HEK293 (cell line): ENCODE data around the gene PDE4D.

Experiments
- GLI2 ChIP-seq: fragments of 450-650 bp; formaldehyde crosslinking; IDR thresholded peaks from 2 replicates; pipeline ENCODE4; 2017; ENCODE audit warnings: missing biosample characterization, missing genetic modification characterization, low read depth, borderline replicate concordance
- HOXC10 ChIP-seq: sonication (generic); formaldehyde crosslinking; IDR thresholded peaks from 2 replicates; pipeline ENCODE4 v1.8.1; 2023; ENCODE audit warnings: mild to moderate bottlenecking, missing genetic modification reagents
- IKZF3 ChIP-seq: fragments of 450-650 bp; IDR thresholded peaks from 2 replicates; pipeline ENCODE4 v1.5.0; 2018; ENCODE audit warnings: missing biosample characterization, mild to moderate bottlenecking, missing genetic modification characterization, moderate library complexity
- KLF10 ChIP-seq: fragments of 450-650 bp; IDR thresholded peaks from 2 replicates; pipeline ENCODE4 v1.5.1; 2018; ENCODE audit warnings: missing biosample characterization, mild to moderate bottlenecking, missing genetic modification characterization
- KLF9 ChIP-seq: fragments of 450-650 bp; formaldehyde crosslinking; IDR thresholded peaks from 2 replicates; pipeline ENCODE4 v1.5.1; 2016; ENCODE audit warnings: missing biosample characterization, missing genetic modification characterization, low read depth
- MEIS1 ChIP-seq: sonication (generic); formaldehyde crosslinking; IDR thresholded peaks from 2 replicates; pipeline ENCODE4 v1.8.1; 2022; ENCODE audit warnings: missing genetic modification reagents, mild to moderate bottlenecking, borderline replicate concordance
- MZF1 ChIP-seq: fragments of 450-650 bp; formaldehyde crosslinking; IDR thresholded peaks from 2 replicates; pipeline ENCODE4 v1.5.1; 2017; ENCODE audit warnings: missing biosample characterization, missing genetic modification characterization, borderline replicate concordance
- OSR2 ChIP-seq: fragments of 450-650 bp; formaldehyde crosslinking; IDR thresholded peaks from 2 replicates; pipeline ENCODE4 v1.5.1; 2016; ENCODE audit warnings: missing biosample characterization, missing genetic modification characterization
- PRDM10 ChIP-seq: fragments of 450-650 bp; formaldehyde crosslinking; IDR thresholded peaks from 2 replicates; pipeline ENCODE4 v1.5.1; 2016; ENCODE audit warnings: missing biosample characterization, missing genetic modification characterization
- REPIN1 ChIP-seq: fragments of 450-650 bp; formaldehyde crosslinking; IDR thresholded peaks from 2 replicates; pipeline ENCODE4 v1.5.1; 2017; ENCODE audit warnings: missing biosample characterization, missing genetic modification characterization, low read depth
- SCRT2 ChIP-seq: fragments of 450-650 bp; formaldehyde crosslinking; IDR thresholded peaks from 2 replicates; pipeline ENCODE4 v1.5.1; 2016; ENCODE audit warnings: missing biosample characterization, missing genetic modification characterization
- YY1 ChIP-seq: fragments of 450-650 bp; formaldehyde crosslinking; IDR thresholded peaks from 2 replicates; pipeline ENCODE4 v1.5.1; 2018; ENCODE audit warnings: missing biosample characterization, missing genetic modification characterization
- ZBTB1 ChIP-seq: fragments of 450-650 bp; formaldehyde crosslinking; IDR thresholded peaks from 2 replicates; pipeline ENCODE4 v1.5.1; 2016; ENCODE audit warnings: missing biosample characterization, missing genetic modification characterization
- ZBTB10 ChIP-seq: fragments of 450-650 bp; formaldehyde crosslinking; IDR thresholded peaks from 2 replicates; pipeline ENCODE4 v1.5.1; 2016; ENCODE audit warnings: missing biosample characterization, missing genetic modification characterization
- ZBTB17 ChIP-seq: fragments of 450-650 bp; formaldehyde crosslinking; IDR thresholded peaks from 2 replicates; pipeline ENCODE4 v1.5.1; 2016; ENCODE audit warnings: missing biosample characterization, missing genetic modification characterization
- ZBTB8A ChIP-seq: fragments of 450-650 bp; formaldehyde crosslinking; IDR thresholded peaks from 2 replicates; pipeline ENCODE4 v1.5.1; 2016; ENCODE audit warnings: missing biosample characterization, missing genetic modification characterization
- ZFP41 ChIP-seq: fragments of 450-650 bp; formaldehyde crosslinking; IDR thresholded peaks from 2 replicates; pipeline ENCODE4 v1.5.1; 2016; ENCODE audit warnings: missing biosample characterization, missing genetic modification characterization, borderline replicate concordance
- ZIC2 ChIP-seq: fragments of 450-650 bp; formaldehyde crosslinking; IDR thresholded peaks from 2 replicates; pipeline ENCODE4 v1.5.1; 2016; ENCODE audit warnings: missing biosample characterization, missing genetic modification characterization
- ZNF184 ChIP-seq: fragments of 450-650 bp; IDR thresholded peaks from 2 replicates; pipeline ENCODE4 v1.5.1; 2018; ENCODE audit warnings: missing biosample characterization, mild to moderate bottlenecking, missing genetic modification characterization
- ZNF2 ChIP-seq: fragments of 450-650 bp; formaldehyde crosslinking; IDR thresholded peaks from 2 replicates; pipeline ENCODE4 v1.5.1; 2016; ENCODE audit warnings: missing biosample characterization, missing genetic modification characterization
- ZNF24 ChIP-seq: fragments of 450-650 bp; formaldehyde crosslinking; IDR thresholded peaks from 2 replicates; pipeline ENCODE4 v1.5.1; 2016; ENCODE audit warnings: missing biosample characterization, missing genetic modification characterization
- ZNF248 ChIP-seq: fragments of 450-650 bp; formaldehyde crosslinking; IDR thresholded peaks from 2 replicates; pipeline ENCODE4 v1.5.1; 2017; ENCODE audit warnings: missing biosample characterization, missing genetic modification characterization
- ZNF394 ChIP-seq: fragments of 450-650 bp; formaldehyde crosslinking; IDR thresholded peaks from 2 replicates; pipeline ENCODE4 v1.5.1; 2016; ENCODE audit warnings: missing biosample characterization, missing genetic modification characterization, mild to moderate bottlenecking, moderate library complexity, borderline replicate concordance
- ZNF510 ChIP-seq: fragments of 450-650 bp; formaldehyde crosslinking; IDR thresholded peaks from 2 replicates; pipeline ENCODE4 v1.5.1; 2018; ENCODE audit warnings: mild to moderate bottlenecking, missing genetic modification characterization, missing biosample characterization; ENCODE audit not compliant: insufficient replicate concordance
- ZNF521 ChIP-seq: fragments of 450-650 bp; formaldehyde crosslinking; IDR thresholded peaks from 2 replicates; pipeline ENCODE4 v1.5.1; 2017; ENCODE audit warnings: missing biosample characterization, mild to moderate bottlenecking, missing genetic modification characterization
- ZNF530 ChIP-seq: fragments of 450-650 bp; formaldehyde crosslinking; IDR thresholded peaks from 2 replicates; pipeline ENCODE4 v1.5.1; 2016; ENCODE audit warnings: low read depth, missing biosample characterization, missing genetic modification characterization
- ZNF580 ChIP-seq: fragments of 450-650 bp; formaldehyde crosslinking; IDR thresholded peaks from 2 replicates; pipeline ENCODE4 v1.5.1; 2016; ENCODE audit warnings: missing biosample characterization, missing genetic modification characterization
- ZNF585B ChIP-seq: fragments of 450-650 bp; formaldehyde crosslinking; IDR thresholded peaks from 2 replicates; pipeline ENCODE4 v1.5.1; 2016; ENCODE audit warnings: missing biosample characterization, missing genetic modification characterization
- ZNF610 ChIP-seq: fragments of 450-650 bp; formaldehyde crosslinking; IDR thresholded peaks from 2 replicates; pipeline ENCODE4 v1.5.1; 2016; ENCODE audit warnings: missing biosample characterization, missing genetic modification characterization, borderline replicate concordance
- ZNF639 ChIP-seq: fragments of 450-650 bp; formaldehyde crosslinking; IDR thresholded peaks from 2 replicates; pipeline ENCODE4 v1.5.1; 2016; ENCODE audit warnings: missing biosample characterization, missing genetic modification characterization
- ZNF701 ChIP-seq: fragments of 450-650 bp; formaldehyde crosslinking; IDR thresholded peaks from 2 replicates; pipeline ENCODE4 v1.5.1; 2016; ENCODE audit warnings: missing biosample characterization, missing genetic modification characterization
- ZNF776 ChIP-seq: fragments of 450-650 bp; formaldehyde crosslinking; IDR thresholded peaks from 2 replicates; pipeline ENCODE4 v1.5.0; 2017; ENCODE audit warnings: missing biosample characterization, missing genetic modification characterization, borderline replicate concordance
- ZNF791 ChIP-seq: fragments of 450-650 bp; formaldehyde crosslinking; IDR thresholded peaks from 2 replicates; pipeline ENCODE4 v1.5.1; 2016; ENCODE audit warnings: missing biosample characterization, missing genetic modification characterization
- ZNF837 ChIP-seq: fragments of 450-650 bp; formaldehyde crosslinking; IDR thresholded peaks from 2 replicates; pipeline ENCODE4 v1.5.1; 2016; ENCODE audit warnings: missing biosample characterization, missing genetic modification characterization
- ZNF843 ChIP-seq: fragments of 450-650 bp; formaldehyde crosslinking; IDR thresholded peaks from 2 replicates; pipeline ENCODE4 v1.5.1; 2016; ENCODE audit warnings: missing biosample characterization, missing genetic modification characterization

The PDE4D gene

GRCh38 chr5:59021286-59021673, 872.2 kb downstream of the PDE4D start (continued):
- no peak for TF ChIP-seq ZBTB10 (tag by site-specific recombination)
- no peak for TF ChIP-seq ZNF530 (tag by site-specific recombination)
- TF ChIP-seq GLI2 = peak; percentile 83; the same call in 1 of the 2 replicates
- no peak for TF ChIP-seq ZNF2 (tag by site-specific recombination)
- TF ChIP-seq ZNF184 (tag by site-specific recombination) = peak; percentile 23; the same call in 1 of the 2 replicates
- no peak for TF ChIP-seq ZBTB1 (tag by site-specific recombination)
- peak; percentile 94 for TF ChIP-seq IKZF3
- no peak for TF ChIP-seq ZNF248 (tag by site-specific recombination)
- no peak for TF ChIP-seq ZNF837 (tag by site-specific recombination)
- no peak for TF ChIP-seq ZFP41 (tag by site-specific recombination)
- peak; percentile 78 for TF ChIP-seq KLF10 (tag by site-specific recombination)
- TF ChIP-seq ZNF394 (tag by site-specific recombination) = peak; percentile 37; the same call in 1 of the 2 replicates
- TF ChIP-seq KLF9 (tag by site-specific recombination) = no peak
- peak; percentile 92 for TF ChIP-seq ZIC2
- TF ChIP-seq HOXC10 = no peak
- no peak for TF ChIP-seq ZNF585B
- TF ChIP-seq ZNF701 (tag by site-specific recombination) = no peak
- TF ChIP-seq OSR2 (tag by site-specific recombination) = peak; percentile 91
- peak; percentile 66; the same call in 1 of the 2 replicates for TF ChIP-seq ZNF610 (tag by site-specific recombination)
- TF ChIP-seq ZNF521 (tag by site-specific recombination) = no peak
- TF ChIP-seq YY1 = 0 out of 2 replicates have a peak, but pooled peaks have one; percentile 11
- TF ChIP-seq ZNF580 = peak; percentile 90
- peak; percentile 87 for TF ChIP-seq ZNF639 (tag by site-specific recombination)
- TF ChIP-seq SCRT2 (tag by site-specific recombination) = peak; percentile 93
- TF ChIP-seq ZNF843 (tag by site-specific recombination) = peak; percentile 97
- peak; percentile 85; the same call in 1 of the 2 replicates for TF ChIP-seq MZF1 (tag by site-specific recombination)
- peak; percentile 56; the same call in 1 of the 2 replicates for TF ChIP-seq ZBTB8A (tag by site-specific recombination)
- no peak for TF ChIP-seq ZNF776 (tag by site-specific recombination)
- no peak for TF ChIP-seq PRDM10 (tag by site-specific recombination)
- TF ChIP-seq ZNF510 (tag by site-specific recombination) = no peak
- peak; percentile 92 for TF ChIP-seq ZNF24 (tag by site-specific recombination)
- TF ChIP-seq REPIN1 (tag by site-specific recombination) = no peak
- peak; percentile 77; the same call in 1 of the 2 replicates for TF ChIP-seq MEIS1 (CRISPR knock-in tag)
- TF ChIP-seq ZBTB17 = peak; percentile 62
- TF ChIP-seq ZNF791 (tag by site-specific recombination) = no peak
